Esophagus squamous epithelium (tissue), 5 donors: ENCODE results near the gene FAM53B. TPM values are rescaled to one million over a fixed set of nuclear protein-coding genes. Genes with fewer than 3 reads are reported as not detected.

ENCODE experiments used
- DNase-seq: peaks from one replicate; lab custom pipeline; 2025; lab: John Stamatoyannopoulos, UW
- H3K27ac ChIP-seq, 4 donors: fragments of 200-600 bp; sonication (generic); one replicate each; pipeline ENCODE4 v1.5.1; 2016 to 2019; ENCODE audit warnings: mild to moderate bottlenecking in 1 of 4
- H3K27me3 ChIP-seq, 4 donors: fragments of 200-600 bp; sonication (generic); 1 replicate in 3 of 4; 2 replicates in 1 of 4; pipeline versions ENCODE4 v1.5.1 to v1.6.0; 2017 to 2021; ENCODE audit warnings: antibody characterized with exemption in 1 of 4
- H3K36me3 ChIP-seq, 3 donors: fragments of 200-600 bp; sonication (generic); one replicate each; pipeline ENCODE4 v1.5.1; 2016 to 2019
- H3K4me1 ChIP-seq, 3 donors: fragments of 200-600 bp; sonication (generic); one replicate each; pipeline ENCODE4 v1.5.1; 2017 to 2019
- H3K4me3 ChIP-seq, 4 donors: fragments of 200-600 bp; sonication (generic); 1 replicate in 3 of 4; 2 replicates in 1 of 4; pipeline ENCODE4 v1.5.1; 2016 to 2019; ENCODE audit warnings: mild to moderate bottlenecking in 2 of 4, moderate library complexity in 1 of 4
- H3K9me3 ChIP-seq, 3 donors: fragments of 200-600 bp; sonication (generic); one replicate each; pipeline ENCODE4 v1.5.1; 2016 to 2019
- POLR2A ChIP-seq, 4 donors: fragments of 450-650 bp; IDR thresholded peaks; one replicate each; pipeline ENCODE4 v1.6.1; 2017; ENCODE audit warnings: antibody characterized with exemption in 4 of 4, mild to moderate bottlenecking in 4 of 4, moderate library complexity in 3 of 4
- WGBS, 2 donors: methylation state at CpG; one replicate each; pipeline ENCODE4 v1.1.5; 2018; 5-methylcytosine and 5-hydroxymethylcytosine counted together
- intact Hi-C: fragments of 100-400 bp; cut with DNase I; formaldehyde crosslinking; loops from one replicate; pipeline ENCODE4 v1.15.0; 2022
- total RNA-seq, 4 donors: library from RNA; depleted of rRNA; stranded (reverse); fragments of >200 nt; gene quantifications; one replicate each; pipeline ENCODE4 v1.1.0, GENCODE V29; 2016
- TF ChIP-seq, protein P1 (sequence below), 6 experiments: fragments of 450-650 bp in 4 of 6; fragments of 200-600 bp in 2 of 6; sonication (generic) in 2 of 6; IDR thresholded peaks; one replicate each; pipeline ENCODE4 v1.5.1; 2016 to 2019; ENCODE audit warnings: antibody characterized with exemption in 6 of 6, mild to moderate bottlenecking in 4 of 6, moderate library complexity in 4 of 6
- donor health status: DM: yes; HTN: yes; CAD: no.

Gene FAM53B
- total RNA-seq, 4 donors from 2014 or later, result 27.4 to 54.2 (median 31.5) TPM

DNA sequence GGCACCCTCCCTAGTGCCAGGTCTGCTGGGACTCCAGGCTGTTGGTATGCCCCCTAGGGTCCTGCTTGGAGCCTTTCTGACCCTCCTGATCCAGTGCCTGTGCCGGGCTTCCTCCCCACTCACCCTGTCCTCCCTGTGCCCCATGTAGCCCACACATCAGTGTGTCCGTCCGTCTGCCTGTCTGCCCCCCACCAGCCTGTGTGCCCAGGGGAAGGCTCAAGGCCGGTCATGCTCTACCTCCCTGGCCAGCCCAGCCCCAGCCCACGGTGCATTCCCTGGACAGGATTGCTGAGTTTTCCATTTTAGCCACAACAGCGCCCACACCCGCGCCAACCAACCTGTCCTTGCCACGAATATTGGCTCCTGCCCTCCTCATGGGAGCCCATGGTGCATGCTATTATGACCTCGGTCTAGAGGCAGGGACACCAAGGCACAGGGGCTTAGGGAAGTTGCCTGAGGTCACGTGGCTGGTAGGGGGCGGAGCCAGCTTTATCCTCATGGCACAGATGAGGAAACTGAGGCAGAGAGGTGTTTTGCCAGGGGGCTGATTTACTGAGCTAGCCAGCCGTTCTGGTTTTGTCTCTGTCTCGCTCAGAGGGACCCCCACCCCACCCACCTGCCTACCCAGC lies 136.0 kb downstream of the FAM53B start:
- Histone ChIP-seq H3K4me1 (peaks cover 15 to 63% (median 17%) of the 10 kb centered on the region in 3 donors), H3K27me3 (no peaks in the 10 kb centered on the region), H3K27ac (no peak overlapping the region), H3K4me3 (no peak overlapping the region), H3K36me3 (peaks cover 0 to 5% (median 0%) of the 10 kb centered on the region in 3 donors), H3K9me3 (no peaks in the 10 kb centered on the region)
- DNase-seq, result no peak
- WGBS, 2 donors, result 84 to 91% methylated on average over 9 of the region's 14 CpGs
- intact Hi-C loops, result no loop called here
- TF ChIP-seq, protein P1, sequence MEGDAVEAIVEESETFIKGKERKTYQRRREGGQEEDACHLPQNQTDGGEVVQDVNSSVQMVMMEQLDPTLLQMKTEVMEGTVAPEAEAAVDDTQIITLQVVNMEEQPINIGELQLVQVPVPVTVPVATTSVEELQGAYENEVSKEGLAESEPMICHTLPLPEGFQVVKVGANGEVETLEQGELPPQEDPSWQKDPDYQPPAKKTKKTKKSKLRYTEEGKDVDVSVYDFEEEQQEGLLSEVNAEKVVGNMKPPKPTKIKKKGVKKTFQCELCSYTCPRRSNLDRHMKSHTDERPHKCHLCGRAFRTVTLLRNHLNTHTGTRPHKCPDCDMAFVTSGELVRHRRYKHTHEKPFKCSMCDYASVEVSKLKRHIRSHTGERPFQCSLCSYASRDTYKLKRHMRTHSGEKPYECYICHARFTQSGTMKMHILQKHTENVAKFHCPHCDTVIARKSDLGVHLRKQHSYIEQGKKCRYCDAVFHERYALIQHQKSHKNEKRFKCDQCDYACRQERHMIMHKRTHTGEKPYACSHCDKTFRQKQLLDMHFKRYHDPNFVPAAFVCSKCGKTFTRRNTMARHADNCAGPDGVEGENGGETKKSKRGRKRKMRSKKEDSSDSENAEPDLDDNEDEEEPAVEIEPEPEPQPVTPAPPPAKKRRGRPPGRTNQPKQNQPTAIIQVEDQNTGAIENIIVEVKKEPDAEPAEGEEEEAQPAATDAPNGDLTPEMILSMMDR (IDR thresholded peaks at IDR 0.05), result no peak

DNA sequence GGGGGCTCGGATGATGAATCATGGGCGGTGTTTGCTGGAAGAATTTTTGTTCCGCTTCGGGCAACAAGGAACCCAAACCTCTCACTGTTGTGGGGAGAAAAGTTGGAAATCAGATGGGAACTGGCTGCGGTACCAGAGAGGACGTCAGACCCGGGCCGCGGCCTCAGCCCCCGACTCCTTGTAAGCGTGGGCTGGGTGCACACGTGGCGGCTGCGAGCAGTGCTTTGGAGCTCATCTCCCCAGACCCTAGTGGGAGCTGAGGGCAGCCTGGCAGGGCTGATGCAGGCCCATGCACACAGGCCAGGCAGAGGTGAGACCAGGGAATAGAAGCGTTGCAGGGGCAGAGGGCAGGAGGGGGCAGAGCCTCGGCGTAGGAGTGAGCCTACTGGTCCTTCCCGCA lies 136.5 kb downstream of the FAM53B start:
- intact Hi-C loops, result no loop called here
- Histone ChIP-seq H3K9me3 (no peaks in the 10 kb centered on the region), H3K27me3 (no peaks in the 10 kb centered on the region), H3K36me3 (peaks cover 0 to 5% (median 0%) of the 10 kb centered on the region in 3 donors), H3K27ac (no peak overlapping the region), H3K4me3 (no peak overlapping the region), H3K4me1 (peaks cover 11 to 58% (median 12%) of the 10 kb centered on the region in 3 donors)
- 89% methylated on average over 15 of the region's 18 CpGs; no CpG with 5 or more reads in 1 of the 2 donors for WGBS, 2 donors
- TF ChIP-seq POLR2A (IDR thresholded peaks at IDR 0.05), result no peak
- TF ChIP-seq, protein P1 (IDR thresholded peaks at IDR 0.05), result no peak
- no peak for DNase-seq

DNA sequence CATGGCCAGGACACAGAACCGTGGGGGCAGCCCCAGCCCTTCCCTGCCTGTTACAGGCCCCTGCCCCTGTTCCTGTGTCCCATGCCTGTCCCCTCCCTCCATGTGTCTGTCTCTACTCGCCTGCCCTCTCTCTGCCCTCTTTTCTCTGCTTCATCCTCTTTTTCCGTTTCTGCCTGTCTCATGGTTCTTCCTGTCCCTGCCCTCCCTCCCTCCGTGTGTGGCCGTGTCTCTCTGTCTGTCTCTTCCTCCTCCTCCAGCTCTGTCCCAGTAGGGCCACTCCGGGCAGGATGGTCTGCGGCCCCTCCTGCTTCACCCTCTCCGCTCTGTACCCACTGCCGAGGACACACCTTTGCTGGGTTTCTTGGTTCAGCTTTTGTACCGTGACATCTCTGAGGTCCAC lies 137.4 kb downstream of the FAM53B start:
- peaks cover 0 to 5% (median 0%) of the 10 kb centered on the region in 3 donors for H3K36me3 ChIP-seq
- peaks cover 7 to 49% (median 10%) of the 10 kb centered on the region in 3 donors for H3K4me1 ChIP-seq
- WGBS, 2 donors, result 31 to 35% methylated on average over 7 to 10 of the region's 10 CpGs
- H3K9me3 ChIP-seq, result no peaks in the 10 kb centered on the region
- H3K27me3 ChIP-seq, result no peaks in the 10 kb centered on the region
- H3K4me3 ChIP-seq, result no peak overlapping the region
- intact Hi-C loops, result no loop called here
- DNase-seq, result no peak
- TF ChIP-seq POLR2A (IDR thresholded peaks at IDR 0.05), result no peak
- TF ChIP-seq, protein P1 (IDR thresholded peaks at IDR 0.05), result no peak
- no peak overlapping the region for H3K27ac ChIP-seq

DNA sequence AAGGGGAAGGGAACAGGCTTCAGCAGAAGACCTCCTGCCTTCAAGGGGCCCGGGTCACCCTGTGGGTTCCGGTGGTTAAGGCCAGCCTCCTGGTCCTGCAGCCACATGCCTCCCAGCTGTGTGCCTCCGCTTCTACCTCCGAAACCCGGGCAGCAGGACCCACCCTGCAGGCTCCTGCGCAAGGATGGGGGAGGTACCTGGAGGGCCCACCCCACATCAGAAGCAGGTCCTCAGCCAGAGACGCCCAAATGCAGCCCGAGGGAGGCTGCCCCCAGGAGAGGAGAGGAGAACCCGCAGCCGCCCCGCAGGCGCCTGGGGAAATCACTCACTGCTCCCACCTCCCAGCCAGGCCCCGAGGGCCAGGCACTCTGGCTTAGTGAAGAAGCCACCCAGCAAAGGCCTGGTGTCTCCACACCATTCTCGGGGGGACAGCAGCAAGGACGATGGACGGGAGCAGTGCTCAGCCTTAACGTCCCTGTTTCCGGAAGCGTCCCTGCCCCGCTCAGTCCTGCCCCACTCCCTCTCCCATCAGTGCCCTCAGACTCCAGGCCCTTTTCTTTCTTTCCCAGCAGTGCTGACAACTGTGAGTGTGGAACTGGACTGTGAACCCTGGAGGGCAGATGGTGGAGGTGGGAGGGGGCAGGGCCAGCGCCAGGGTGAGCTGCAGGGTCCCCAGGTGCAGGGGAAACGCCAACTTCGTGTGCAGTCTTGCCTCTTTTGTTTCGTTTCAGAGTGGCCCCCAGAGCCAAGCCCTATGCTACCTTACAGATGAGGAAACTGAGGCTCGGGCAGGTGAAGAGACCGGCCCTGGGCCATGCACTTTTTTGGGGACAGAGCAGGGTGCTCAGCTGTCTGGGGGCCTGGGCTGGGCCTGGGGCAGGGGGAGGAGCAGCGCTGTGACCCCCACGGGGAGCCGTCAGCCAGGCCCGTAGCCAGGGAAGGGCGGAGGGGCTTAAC lies 138.0 kb downstream of the FAM53B start:
- no peak overlapping the region for H3K27ac ChIP-seq
- intact Hi-C loops, result no loop called here
- H3K36me3 ChIP-seq, result peaks cover 0 to 5% (median 0%) of the 10 kb centered on the region in 3 donors
- 50 to 92% methylated on average over 2 to 7 of the region's 31 CpGs for WGBS, 2 donors
- no peak for DNase-seq
- H3K4me1 ChIP-seq, result peaks cover 4 to 43% (median 5%) of the 10 kb centered on the region in 3 donors
- H3K4me3 ChIP-seq, result no peak overlapping the region
- no peak for TF ChIP-seq POLR2A (IDR thresholded peaks at IDR 0.05)
- TF ChIP-seq, protein P1 (IDR thresholded peaks at IDR 0.05), result no peak
- H3K9me3 ChIP-seq, result no peaks in the 10 kb centered on the region
- H3K27me3 ChIP-seq, result no peaks in the 10 kb centered on the region

DNA sequence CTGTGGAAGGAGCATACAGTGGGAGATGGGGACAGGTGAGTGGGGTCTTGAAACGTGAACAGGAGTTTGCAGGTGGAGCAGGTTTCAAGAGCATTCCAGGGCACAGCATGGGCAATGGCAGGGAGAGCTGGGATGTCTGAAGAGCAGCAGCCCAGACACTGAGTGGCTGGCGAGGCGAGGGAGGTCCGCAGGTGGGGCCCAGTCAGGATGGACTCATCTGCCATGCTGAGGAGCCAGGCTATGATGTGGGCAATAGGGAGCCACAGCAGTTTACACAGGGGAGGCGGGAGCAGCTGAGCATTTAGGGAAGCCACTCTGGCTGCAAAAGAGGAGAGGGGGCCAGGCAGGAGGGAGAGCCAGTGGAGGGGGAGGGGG lies 138.7 kb downstream of the FAM53B start:
- Histone ChIP-seq H3K9me3 (no peaks in the 10 kb centered on the region), H3K4me3 (no peak overlapping the region), H3K4me1 (peaks cover 4 to 40% (median 4%) of the 10 kb centered on the region in 3 donors), H3K27me3 (no peaks in the 10 kb centered on the region), H3K36me3 (peaks cover 0 to 5% (median 0%) of the 10 kb centered on the region in 3 donors), H3K27ac (no peak overlapping the region)
- 85 to 95% methylated on average over 4 to 5 of the region's 5 CpGs for WGBS, 2 donors
- no peak for TF ChIP-seq POLR2A (IDR thresholded peaks at IDR 0.05)
- TF ChIP-seq, protein P1 (IDR thresholded peaks at IDR 0.05), result no peak
- intact Hi-C loops, result no loop called here
- no peak for DNase-seq
